ENCODE data around the gene DNAH12. TPM values are rescaled to one million over a fixed set of nuclear protein-coding genes. Genes with fewer than 3 reads are reported as not detected.
A peak's percentile ranks its signal among the peaks of the same experiment; 100 is the strongest.

The DNAH12 gene
- total and polyA plus RNA-seq, 2 of the 13 experiments (the other 11 are each of a cell fraction or from before 2014, with no cell fraction given): 0.11 TPM

GRCh38 chr3:57556459-57557084, 12.4 kb upstream of the DNAH12 start (continued):
- TF ChIP-seq, protein P1, sequence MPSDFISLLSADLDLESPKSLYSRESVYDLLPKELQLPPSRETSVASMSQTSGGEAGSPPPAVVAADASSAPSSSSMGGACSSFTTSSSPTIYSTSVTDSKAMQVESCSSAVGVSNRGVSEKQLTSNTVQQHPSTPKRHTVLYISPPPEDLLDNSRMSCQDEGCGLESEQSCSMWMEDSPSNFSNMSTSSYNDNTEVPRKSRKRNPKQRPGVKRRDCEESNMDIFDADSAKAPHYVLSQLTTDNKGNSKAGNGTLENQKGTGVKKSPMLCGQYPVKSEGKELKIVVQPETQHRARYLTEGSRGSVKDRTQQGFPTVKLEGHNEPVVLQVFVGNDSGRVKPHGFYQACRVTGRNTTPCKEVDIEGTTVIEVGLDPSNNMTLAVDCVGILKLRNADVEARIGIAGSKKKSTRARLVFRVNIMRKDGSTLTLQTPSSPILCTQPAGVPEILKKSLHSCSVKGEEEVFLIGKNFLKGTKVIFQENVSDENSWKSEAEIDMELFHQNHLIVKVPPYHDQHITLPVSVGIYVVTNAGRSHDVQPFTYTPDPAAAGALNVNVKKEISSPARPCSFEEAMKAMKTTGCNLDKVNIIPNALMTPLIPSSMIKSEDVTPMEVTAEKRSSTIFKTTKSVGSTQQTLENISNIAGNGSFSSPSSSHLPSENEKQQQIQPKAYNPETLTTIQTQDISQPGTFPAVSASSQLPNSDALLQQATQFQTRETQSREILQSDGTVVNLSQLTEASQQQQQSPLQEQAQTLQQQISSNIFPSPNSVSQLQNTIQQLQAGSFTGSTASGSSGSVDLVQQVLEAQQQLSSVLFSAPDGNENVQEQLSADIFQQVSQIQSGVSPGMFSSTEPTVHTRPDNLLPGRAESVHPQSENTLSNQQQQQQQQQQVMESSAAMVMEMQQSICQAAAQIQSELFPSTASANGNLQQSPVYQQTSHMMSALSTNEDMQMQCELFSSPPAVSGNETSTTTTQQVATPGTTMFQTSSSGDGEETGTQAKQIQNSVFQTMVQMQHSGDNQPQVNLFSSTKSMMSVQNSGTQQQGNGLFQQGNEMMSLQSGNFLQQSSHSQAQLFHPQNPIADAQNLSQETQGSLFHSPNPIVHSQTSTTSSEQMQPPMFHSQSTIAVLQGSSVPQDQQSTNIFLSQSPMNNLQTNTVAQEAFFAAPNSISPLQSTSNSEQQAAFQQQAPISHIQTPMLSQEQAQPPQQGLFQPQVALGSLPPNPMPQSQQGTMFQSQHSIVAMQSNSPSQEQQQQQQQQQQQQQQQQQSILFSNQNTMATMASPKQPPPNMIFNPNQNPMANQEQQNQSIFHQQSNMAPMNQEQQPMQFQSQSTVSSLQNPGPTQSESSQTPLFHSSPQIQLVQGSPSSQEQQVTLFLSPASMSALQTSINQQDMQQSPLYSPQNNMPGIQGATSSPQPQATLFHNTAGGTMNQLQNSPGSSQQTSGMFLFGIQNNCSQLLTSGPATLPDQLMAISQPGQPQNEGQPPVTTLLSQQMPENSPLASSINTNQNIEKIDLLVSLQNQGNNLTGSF (CRISPR knock-in tag; IDR thresholded peaks at IDR 0.05): peak; percentile 63; the same call in 1 of the 2 replicates
- TF ChIP-seq ZNF501 (CRISPR knock-in tag; IDR thresholded peaks at IDR 0.05) (peak; percentile 9; the same call in 1 of the 2 replicates), ZNF333 (CRISPR knock-in tag; IDR thresholded peaks at IDR 0.05; ENCODE audit: borderline replicate concordance) (peak; percentile 73; the same call in 1 of the 2 replicates), PHF5A (CRISPR knock-in tag; IDR thresholded peaks at IDR 0.05; ENCODE audit: low read depth, unreplicated experiment) (peak; percentile 9), PLSCR1 (CRISPR knock-in tag; IDR thresholded peaks at IDR 0.05; ENCODE audit: borderline replicate concordance) (no peak), RCOR2 (CRISPR knock-in tag; IDR thresholded peaks at IDR 0.05) (no peak), ZNF772 (CRISPR knock-in tag; IDR thresholded peaks at IDR 0.05) (no peak), SAP130 (CRISPR knock-in tag; IDR thresholded peaks at IDR 0.05; ENCODE audit: low read depth) (no peak; the same call in 1 of the 2 replicates), HNRNPH1 (optimal IDR thresholded peaks at IDR 0.05; ENCODE audit: low read depth, low read length) (no peak), ZNF776 (CRISPR knock-in tag; IDR thresholded peaks at IDR 0.05) (no peak; the same call in 1 of the 2 replicates), MATR3 (CRISPR knock-in tag; IDR thresholded peaks at IDR 0.05) (no peak), KAT7 (CRISPR knock-in tag; IDR thresholded peaks at IDR 0.05; ENCODE audit: borderline replicate concordance) (no peak), WIZ (CRISPR knock-in tag; IDR thresholded peaks at IDR 0.05) (peak; percentile 14; the same call in 1 of the 2 replicates), HES4 (CRISPR knock-in tag; IDR thresholded peaks at IDR 0.05; ENCODE audit: borderline replicate concordance) (no peak), TBL1XR1 (IDR thresholded peaks at IDR 0.05; ENCODE audit: borderline replicate concordance, low read length, partially characterized antibody) (no peak), ZBTB37 (CRISPR knock-in tag; IDR thresholded peaks at IDR 0.05) (no peak), RELA (CRISPR knock-in tag; IDR thresholded peaks at IDR 0.05) (no peak; the same call in 1 of the 2 replicates), REXO4 (CRISPR knock-in tag; IDR thresholded peaks at IDR 0.05; ENCODE audit: borderline replicate concordance) (peak; percentile 31; the same call in 1 of the 2 replicates)
- TF ChIP-seq, protein P2, sequence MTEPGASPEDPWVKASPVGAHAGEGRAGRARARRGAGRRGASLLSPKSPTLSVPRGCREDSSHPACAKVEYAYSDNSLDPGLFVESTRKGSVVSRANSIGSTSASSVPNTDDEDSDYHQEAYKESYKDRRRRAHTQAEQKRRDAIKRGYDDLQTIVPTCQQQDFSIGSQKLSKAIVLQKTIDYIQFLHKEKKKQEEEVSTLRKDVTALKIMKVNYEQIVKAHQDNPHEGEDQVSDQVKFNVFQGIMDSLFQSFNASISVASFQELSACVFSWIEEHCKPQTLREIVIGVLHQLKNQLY (CRISPR knock-in tag; IDR thresholded peaks at IDR 0.05): no peak
- TF ChIP-seq, protein P3, sequence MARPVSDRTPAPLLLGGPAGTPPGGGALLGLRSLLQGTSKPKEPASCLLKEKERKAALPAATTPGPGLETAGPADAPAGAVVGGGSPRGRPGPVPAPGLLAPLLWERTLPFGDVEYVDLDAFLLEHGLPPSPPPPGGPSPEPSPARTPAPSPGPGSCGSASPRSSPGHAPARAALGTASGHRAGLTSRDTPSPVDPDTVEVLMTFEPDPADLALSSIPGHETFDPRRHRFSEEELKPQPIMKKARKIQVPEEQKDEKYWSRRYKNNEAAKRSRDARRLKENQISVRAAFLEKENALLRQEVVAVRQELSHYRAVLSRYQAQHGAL (CRISPR knock-in tag; IDR thresholded peaks at IDR 0.05; ENCODE audit: not compliant biosample characterization): no peak
- TF ChIP-seq, protein P4, sequence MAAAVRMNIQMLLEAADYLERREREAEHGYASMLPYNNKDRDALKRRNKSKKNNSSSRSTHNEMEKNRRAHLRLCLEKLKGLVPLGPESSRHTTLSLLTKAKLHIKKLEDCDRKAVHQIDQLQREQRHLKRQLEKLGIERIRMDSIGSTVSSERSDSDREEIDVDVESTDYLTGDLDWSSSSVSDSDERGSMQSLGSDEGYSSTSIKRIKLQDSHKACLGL (CRISPR knock-in tag; IDR thresholded peaks at IDR 0.05): peak; percentile 81

All from HepG2 (cell line).